Neural cell (in vitro differentiated cells): ENCODE results near the gene CDC25B. TPM values are rescaled to one million over a fixed set of nuclear protein-coding genes. Genes with fewer than 3 reads are reported as not detected.

Experiments used
- H2AFZ ChIP-seq: fragments of 200-600, 300-800 bp; sonication (generic), shearing (Covaris generic); 2 replicates; pipeline ENCODE4 v1.6.0; 2014; ENCODE audit warnings: low read depth, mild to moderate bottlenecking, antibody characterized with exemption, low read length, moderate library complexity
- H3F3A ChIP-seq: fragments of 200-600 bp; shearing (Covaris generic); 2 replicates; pipeline ENCODE4 v1.6.1; 2016; ENCODE audit warnings: mild to moderate bottlenecking, moderate library complexity, mixed read lengths, antibody characterized with exemption, low read length; ENCODE audit not compliant: insufficient read depth, poor library complexity, severe bottlenecking
- H3K27ac ChIP-seq: fragments of 200-600, 300-800 bp; sonication (generic), shearing (Covaris generic); 2 replicates; pipeline ENCODE4 v1.5.1; 2014; ENCODE audit warnings: mild to moderate bottlenecking, low read length, moderate library complexity
- H3K27me3 ChIP-seq: fragments of 300-800, 200-600 bp; sonication (generic), shearing (Covaris generic); 2 replicates; pipeline ENCODE4 v1.6.0; 2014; ENCODE audit warnings: mild to moderate bottlenecking, low read depth, low read length, moderate library complexity; ENCODE audit not compliant: insufficient read depth
- H3K36me3 ChIP-seq: fragments of 300-800, 200-600 bp; sonication (generic), shearing (Covaris generic); 2 replicates; pipeline ENCODE4 v1.5.1; 2014; ENCODE audit warnings: mild to moderate bottlenecking, antibody characterized with exemption, low read length, moderate library complexity; ENCODE audit not compliant: insufficient read depth
- H3K4me2 ChIP-seq: fragments of 300-800, 200-600 bp; sonication (generic), shearing (Covaris generic); 2 replicates; pipeline ENCODE4 v1.6.0; 2014; ENCODE audit warnings: mild to moderate bottlenecking, low read length
- H3K4me3 ChIP-seq: fragments of 300-800, 200-600 bp; sonication (generic), shearing (Covaris generic); 2 replicates; pipeline ENCODE4 v1.5.1; 2014; ENCODE audit warnings: mild to moderate bottlenecking, low read length, moderate library complexity
- H3K79me2 ChIP-seq: fragments of 200-600 bp; shearing (Covaris generic); replicated peaks from 2 replicates; pipeline ENCODE4 v1.6.0; 2014; ENCODE audit warnings: mild to moderate bottlenecking, low read length, moderate library complexity; ENCODE audit not compliant: insufficient read depth
- H3K9ac ChIP-seq: fragments of 300-800, 200-600 bp; sonication (generic), shearing (Covaris generic); 2 replicates; pipeline ENCODE4 v1.6.1; 2016; ENCODE audit warnings: mild to moderate bottlenecking, low read length, mixed read lengths
- H3K9me2 ChIP-seq: fragments of 200-600 bp; shearing (Covaris generic); 2 replicates; pipeline ENCODE4 v1.6.1; 2016; ENCODE audit warnings: mild to moderate bottlenecking, low read length, mixed read lengths; ENCODE audit not compliant: insufficient read depth
- H3K9me3 ChIP-seq: fragments of 200-600, 300-800 bp; sonication (generic), shearing (Covaris generic); 2 replicates; pipeline ENCODE4 v1.6.1; 2016; ENCODE audit warnings: mild to moderate bottlenecking, mixed run types, low read length, moderate library complexity, mixed read lengths
- H4K20me1 ChIP-seq: fragments of 200-600 bp; shearing (Covaris generic); 2 replicates; pipeline ENCODE4 v1.6.1; 2016; ENCODE audit warnings: mild to moderate bottlenecking, mixed run types; ENCODE audit not compliant: insufficient read depth
- EP300 ChIP-seq: fragments of 450-650 bp; conservative IDR thresholded peaks from 2 replicates; pipeline ENCODE4 v1.6.1; 2014; ENCODE audit warnings: antibody characterized with exemption, mild to moderate bottlenecking, moderate library complexity; ENCODE audit not compliant: poor library complexity, severe bottlenecking
- EZH2 ChIP-seq: fragments of 200-600, 300-800 bp; shearing (Covaris generic), sonication (generic); IDR thresholded peaks from 2 replicates; pipeline ENCODE4 v1.6.1; 2014; ENCODE audit warnings: antibody characterized with exemption, low read length, borderline replicate concordance, mild to moderate bottlenecking; ENCODE audit not compliant: insufficient read depth, poor library complexity, severe bottlenecking
- MXI1 ChIP-seq: fragments of 450-650 bp; conservative IDR thresholded peaks from 2 replicates; pipeline ENCODE4 v1.6.1; 2014; ENCODE audit warnings: antibody characterized with exemption, mild to moderate bottlenecking; ENCODE audit not compliant: poor library complexity, severe bottlenecking
- POLR2AphosphoS5 ChIP-seq: IDR thresholded peaks from 2 replicates; pipeline ENCODE4 v1.6.1; 2012
- RAD21 ChIP-seq: fragments of 450-650 bp; conservative IDR thresholded peaks from 2 replicates; pipeline ENCODE4 v1.6.1; 2014; ENCODE audit warnings: antibody characterized with exemption, mild to moderate bottlenecking, moderate library complexity
- SMC3 ChIP-seq: fragments of 450-650 bp; conservative IDR thresholded peaks from 2 replicates; pipeline ENCODE4 v1.6.1; 2014; ENCODE audit warnings: antibody characterized with exemption, mild to moderate bottlenecking, moderate library complexity; ENCODE audit not compliant: poor library complexity
- TAF1 ChIP-seq: IDR thresholded peaks from 2 replicates; pipeline ENCODE4 v1.6.1; 2012; ENCODE audit warnings: low read depth
- polyA plus RNA-seq: library from polyadenylated mRNA; depleted of rRNA; stranded (reverse); fragments of >200 nt; gene quantifications from 2 replicates; pipeline ENCODE4 v1.2.3, GENCODE V29; 2014
- TF ChIP-seq, protein P1 (sequence below): fragments of 450-650 bp; IDR thresholded peaks from 2 replicates; pipeline ENCODE4 v1.5.1; 2014; ENCODE audit warnings: antibody characterized with exemption, mild to moderate bottlenecking, moderate library complexity; ENCODE audit not compliant: poor library complexity, severe bottlenecking
- TF ChIP-seq, protein P2 (sequence below): IDR thresholded peaks from 2 replicates; pipeline ENCODE4 v1.6.1; 2012; ENCODE audit warnings: borderline replicate concordance

The CDC25B gene
- polyA plus RNA-seq, 1 donor from 2014 or later, result 26.5 TPM

DNA sequence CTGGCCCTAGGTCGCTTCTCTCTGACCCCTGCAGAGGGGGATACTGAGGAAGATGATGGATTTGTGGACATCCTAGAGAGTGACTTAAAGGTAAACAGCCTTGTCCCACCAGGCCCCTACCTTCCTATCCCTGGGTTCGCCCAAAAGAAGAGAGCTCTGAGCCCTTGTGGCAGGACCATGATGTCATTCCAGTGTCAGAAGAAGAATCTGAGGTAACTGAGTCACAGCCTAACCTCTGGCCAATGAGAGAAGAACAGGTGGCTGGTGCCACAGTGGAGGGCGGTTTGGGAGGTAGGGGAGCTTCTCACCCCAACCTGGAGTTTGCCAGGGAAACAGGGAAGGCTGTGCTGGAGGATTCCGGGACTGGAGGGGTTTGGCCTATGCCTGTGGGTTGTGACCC is 5.2 kb downstream of the CDC25B start:
- no peaks in the 10 kb centered on the region for H4K20me1 ChIP-seq
- H3K9me2 ChIP-seq, result no peaks in the 10 kb centered on the region
- H3K27me3 ChIP-seq, result no peaks in the 10 kb centered on the region
- no peak overlapping the region for H3K4me2 ChIP-seq
- no peak overlapping the region for H3K9ac ChIP-seq
- TF ChIP-seq SMC3 (no peak), POLR2AphosphoS5 (no peak), RAD21 (no peak), EZH2 (no peak), MXI1 (no peak), EP300 (no peak), TAF1 (no peak)
- TF ChIP-seq, protein P1, sequence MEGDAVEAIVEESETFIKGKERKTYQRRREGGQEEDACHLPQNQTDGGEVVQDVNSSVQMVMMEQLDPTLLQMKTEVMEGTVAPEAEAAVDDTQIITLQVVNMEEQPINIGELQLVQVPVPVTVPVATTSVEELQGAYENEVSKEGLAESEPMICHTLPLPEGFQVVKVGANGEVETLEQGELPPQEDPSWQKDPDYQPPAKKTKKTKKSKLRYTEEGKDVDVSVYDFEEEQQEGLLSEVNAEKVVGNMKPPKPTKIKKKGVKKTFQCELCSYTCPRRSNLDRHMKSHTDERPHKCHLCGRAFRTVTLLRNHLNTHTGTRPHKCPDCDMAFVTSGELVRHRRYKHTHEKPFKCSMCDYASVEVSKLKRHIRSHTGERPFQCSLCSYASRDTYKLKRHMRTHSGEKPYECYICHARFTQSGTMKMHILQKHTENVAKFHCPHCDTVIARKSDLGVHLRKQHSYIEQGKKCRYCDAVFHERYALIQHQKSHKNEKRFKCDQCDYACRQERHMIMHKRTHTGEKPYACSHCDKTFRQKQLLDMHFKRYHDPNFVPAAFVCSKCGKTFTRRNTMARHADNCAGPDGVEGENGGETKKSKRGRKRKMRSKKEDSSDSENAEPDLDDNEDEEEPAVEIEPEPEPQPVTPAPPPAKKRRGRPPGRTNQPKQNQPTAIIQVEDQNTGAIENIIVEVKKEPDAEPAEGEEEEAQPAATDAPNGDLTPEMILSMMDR, result no peak
- TF ChIP-seq, protein P2, sequence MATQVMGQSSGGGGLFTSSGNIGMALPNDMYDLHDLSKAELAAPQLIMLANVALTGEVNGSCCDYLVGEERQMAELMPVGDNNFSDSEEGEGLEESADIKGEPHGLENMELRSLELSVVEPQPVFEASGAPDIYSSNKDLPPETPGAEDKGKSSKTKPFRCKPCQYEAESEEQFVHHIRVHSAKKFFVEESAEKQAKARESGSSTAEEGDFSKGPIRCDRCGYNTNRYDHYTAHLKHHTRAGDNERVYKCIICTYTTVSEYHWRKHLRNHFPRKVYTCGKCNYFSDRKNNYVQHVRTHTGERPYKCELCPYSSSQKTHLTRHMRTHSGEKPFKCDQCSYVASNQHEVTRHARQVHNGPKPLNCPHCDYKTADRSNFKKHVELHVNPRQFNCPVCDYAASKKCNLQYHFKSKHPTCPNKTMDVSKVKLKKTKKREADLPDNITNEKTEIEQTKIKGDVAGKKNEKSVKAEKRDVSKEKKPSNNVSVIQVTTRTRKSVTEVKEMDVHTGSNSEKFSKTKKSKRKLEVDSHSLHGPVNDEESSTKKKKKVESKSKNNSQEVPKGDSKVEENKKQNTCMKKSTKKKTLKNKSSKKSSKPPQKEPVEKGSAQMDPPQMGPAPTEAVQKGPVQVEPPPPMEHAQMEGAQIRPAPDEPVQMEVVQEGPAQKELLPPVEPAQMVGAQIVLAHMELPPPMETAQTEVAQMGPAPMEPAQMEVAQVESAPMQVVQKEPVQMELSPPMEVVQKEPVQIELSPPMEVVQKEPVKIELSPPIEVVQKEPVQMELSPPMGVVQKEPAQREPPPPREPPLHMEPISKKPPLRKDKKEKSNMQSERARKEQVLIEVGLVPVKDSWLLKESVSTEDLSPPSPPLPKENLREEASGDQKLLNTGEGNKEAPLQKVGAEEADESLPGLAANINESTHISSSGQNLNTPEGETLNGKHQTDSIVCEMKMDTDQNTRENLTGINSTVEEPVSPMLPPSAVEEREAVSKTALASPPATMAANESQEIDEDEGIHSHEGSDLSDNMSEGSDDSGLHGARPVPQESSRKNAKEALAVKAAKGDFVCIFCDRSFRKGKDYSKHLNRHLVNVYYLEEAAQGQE, result no peak
- H3K4me3 ChIP-seq, result no peak overlapping the region
- H3K36me3 ChIP-seq, result no peaks in the 10 kb centered on the region
- H2AFZ ChIP-seq, result no peak overlapping the region
- H3K27ac ChIP-seq, result no peak overlapping the region
- no peaks in the 10 kb centered on the region for H3K9me3 ChIP-seq
- H3F3A ChIP-seq, result no peaks in the 10 kb centered on the region
- no peaks in the 10 kb centered on the region for H3K79me2 ChIP-seq

DNA sequence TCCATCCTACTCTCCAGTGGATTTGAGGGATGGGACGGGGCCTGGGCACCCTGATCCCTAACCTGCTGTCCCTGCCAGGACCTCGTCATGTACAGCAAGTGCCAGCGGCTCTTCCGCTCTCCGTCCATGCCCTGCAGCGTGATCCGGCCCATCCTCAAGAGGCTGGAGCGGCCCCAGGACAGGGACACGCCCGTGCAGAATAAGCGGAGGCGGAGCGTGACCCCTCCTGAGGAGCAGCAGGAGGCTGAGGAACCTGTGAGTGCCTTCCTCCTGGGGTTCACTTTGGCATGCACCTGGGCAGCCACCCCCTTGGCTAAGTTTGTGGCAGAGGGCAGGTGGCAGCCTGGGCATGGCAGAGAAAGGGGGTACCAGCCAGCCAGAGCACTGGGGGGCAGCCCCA is 5.7 kb downstream of the CDC25B start:
- no peak overlapping the region for H3K9ac ChIP-seq
- no peaks in the 10 kb centered on the region for H3F3A ChIP-seq
- H3K9me2 ChIP-seq, result no peaks in the 10 kb centered on the region
- H3K9me3 ChIP-seq, result no peaks in the 10 kb centered on the region
- no peak overlapping the region for H3K4me2 ChIP-seq
- no peak for TF ChIP-seq EP300
- TF ChIP-seq, protein P2, result no peak
- no peak for TF ChIP-seq MXI1
- no peak for TF ChIP-seq SMC3
- no peak for TF ChIP-seq EZH2
- H4K20me1 ChIP-seq, result no peaks in the 10 kb centered on the region
- H3K27ac ChIP-seq, result no peak overlapping the region
- H3K36me3 ChIP-seq, result no peaks in the 10 kb centered on the region
- H3K27me3 ChIP-seq, result no peaks in the 10 kb centered on the region
- H3K79me2 ChIP-seq, result no peaks in the 10 kb centered on the region
- H2AFZ ChIP-seq, result no peak overlapping the region
- no peak overlapping the region for H3K4me3 ChIP-seq
